CD4-positive, alpha-beta T cell treated with Interleukin-4 for 1 hour (primary cell): Measurements from ENCODE around the gene NOX5.
"Not testable (repeated sequence)": the region's sequence is repeated elsewhere in the genome, so short reads cannot be mapped to it uniquely, and the experiment has no call there.

Experiments used
- DNase-seq, 2 donors: peaks; one replicate each; pipeline ENCODE4 v3.0.0-alpha.2; 2020 to 2022

NOX5 gene

GRCh38 chr15:69059557-69059943, 45.1 kb downstream of the NOX5 start:
- DNase-seq: no peak

GRCh38 chr15:69060041-69060481, 45.6 kb downstream of the NOX5 start:
- no peak for DNase-seq

- peak in 1 of 2 donors; percentile 34 for DNase-seq
Observed at GRCh38 chr15:69060744-69061143, 46.2 kb downstream of the NOX5 start.

GRCh38 chr15:69061414-69061842, 46.9 kb downstream of the NOX5 start:
- no peak for DNase-seq

GRCh38 chr15:69064649-69065048, 50.2 kb downstream of the NOX5 start:
- DNase-seq: no peak

- no peak for DNase-seq
Observed at GRCh38 chr15:69066007-69066995, 51.8 kb downstream of the NOX5 start.

- DNase-seq: no peak
Observed at GRCh38 chr15:69067296-69067695, 52.8 kb downstream of the NOX5 start.

- DNase-seq: no peak
Observed at GRCh38 chr15:69068157-69068556, 53.7 kb downstream of the NOX5 start.

GRCh38 chr15:69069290-69069689, 54.8 kb downstream of the NOX5 start:
- DNase-seq: not testable (repeated sequence)

GRCh38 chr15:69069996-69070395, 55.5 kb downstream of the NOX5 start:
- no peak for DNase-seq

GRCh38 chr15:69070396-69070795, 55.9 kb downstream of the NOX5 start:
- no peak for DNase-seq

GRCh38 chr15:69071260-69071659, 56.8 kb downstream of the NOX5 start:
- DNase-seq: no peak

- no peak for DNase-seq
Observed at GRCh38 chr15:69072906-69073305, 58.4 kb downstream of the NOX5 start.

- no peak for DNase-seq
Observed at GRCh38 chr15:69074001-69074842, 59.7 kb downstream of the NOX5 start.

GRCh38 chr15:69074843-69075224, 60.3 kb downstream of the NOX5 start:
- no peak for DNase-seq

GRCh38 chr15:69075440-69075839, 60.9 kb downstream of the NOX5 start:
- DNase-seq: no peak

- no peak for DNase-seq
Observed at GRCh38 chr15:69076756-69077155, 62.3 kb downstream of the NOX5 start.

GRCh38 chr15:69078638-69079037, 64.1 kb downstream of the NOX5 start:
- DNase-seq: no peak

- DNase-seq: no peak
Observed at GRCh38 chr15:69080295-69081248, 66.1 kb downstream of the NOX5 start.

- no peak for DNase-seq
Observed at GRCh38 chr15:69081310-69082004, 67.0 kb downstream of the NOX5 start.

- DNase-seq: no peak
Observed at GRCh38 chr15:69082021-69082502, 67.6 kb downstream of the NOX5 start.

- DNase-seq: no peak
Observed at GRCh38 chr15:69082554-69082953, 68.1 kb downstream of the NOX5 start.
